CD14-positive monocyte (primary cell): ENCODE data around the gene NAGS. TPM values are rescaled to one million over a fixed set of nuclear protein-coding genes. Genes with fewer than 3 reads are reported as not detected.
A peak's percentile ranks its signal among the peaks of the same experiment; 100 is the strongest.
"Not testable (repeated sequence)": the region's sequence is repeated elsewhere in the genome, so short reads cannot be mapped to it uniquely, and the experiment has no call there.

Experiments
- DNase-seq, 3 donors: peaks; one replicate each; pipeline ENCODE4 v3.0.0-alpha.2; 2011 to 2022
- H2AFZ ChIP-seq: 2 replicates; pipeline ENCODE4 v1.6.0; 2012; ENCODE audit warnings: mild to moderate bottlenecking, low read depth, low read length, inconsistent platforms; ENCODE audit not compliant: insufficient read depth, poor library complexity, severe bottlenecking
- H3K27ac ChIP-seq, 2 donors: 1 replicate in 1 of 2; 2 replicates in 1 of 2; pipeline ENCODE4 v1.5.1; 2012 to 2013; ENCODE audit warnings: low read length in 2 of 2, control low read depth in 1 of 2, inconsistent platforms in 1 of 2, low read depth in 1 of 2, mild to moderate bottlenecking in 1 of 2
- H3K27me3 ChIP-seq, 2 donors: one replicate each; pipeline versions ENCODE4 v1.6.0 to v1.6.1; 2011 to 2013; ENCODE audit warnings: low read length in 2 of 2; ENCODE audit not compliant: control insufficient read depth in 2 of 2, insufficient read depth in 2 of 2
- H3K36me3 ChIP-seq, 2 donors: replicated peaks in 1 of 2; 1 replicate in 1 of 2; 2 replicates in 1 of 2; pipeline versions ENCODE4 v1.5.1 to v1.6.1; 2012 to 2013; ENCODE audit warnings: low read length in 2 of 2, control low read depth in 1 of 2, inconsistent platforms in 1 of 2, mild to moderate bottlenecking in 1 of 2; ENCODE audit not compliant: insufficient read depth in 2 of 2, control insufficient read depth in 1 of 2
- H3K4me1 ChIP-seq, 2 donors: 1 replicate in 1 of 2; 2 replicates in 1 of 2; pipeline versions ENCODE4 v1.5.1 to v1.6.1; 2012 to 2013; ENCODE audit warnings: low read length in 2 of 2, control low read depth in 1 of 2, inconsistent platforms in 1 of 2, mild to moderate bottlenecking in 1 of 2, moderate library complexity in 1 of 2; ENCODE audit not compliant: insufficient read depth in 2 of 2, control insufficient read depth in 1 of 2
- H3K4me2 ChIP-seq: replicated peaks from 2 replicates; pipeline ENCODE3; 2012; ENCODE audit warnings: low read length, moderate library complexity, mild to moderate bottlenecking; ENCODE audit not compliant: poor library complexity, severe bottlenecking; ENCODE audit errors: extremely low read depth
- H3K4me3 ChIP-seq, 3 experiments: fragments of 200-600 bp in 1 of 3; sonication (generic) in 1 of 3; replicated peaks in 1 of 3; 1 replicate in 2 of 3; 2 replicates in 1 of 3; pipeline ENCODE4 v1.5.1; 2011 to 2013; ENCODE audit warnings: low read length in 3 of 3, mild to moderate bottlenecking in 3 of 3, control low read depth in 2 of 3, low read depth in 2 of 3, inconsistent platforms in 1 of 3, moderate library complexity in 1 of 3
- H3K79me2 ChIP-seq: 2 replicates; pipeline ENCODE4 v1.6.0; 2012; ENCODE audit warnings: mild to moderate bottlenecking, control low read depth, inconsistent platforms, low read length, moderate library complexity; ENCODE audit not compliant: insufficient read depth
- H3K9ac ChIP-seq: 2 replicates; pipeline ENCODE4 v1.6.0; 2017; ENCODE audit warnings: low read length, mild to moderate bottlenecking; ENCODE audit not compliant: insufficient read depth, poor library complexity, severe bottlenecking
- H3K9me3 ChIP-seq, 2 donors: replicated peaks in 1 of 2; 1 replicate in 1 of 2; 2 replicates in 1 of 2; pipeline versions ENCODE4 v1.5.1 to v1.6.1; 2012 to 2013; ENCODE audit warnings: low read length in 2 of 2, control low read depth in 1 of 2; ENCODE audit not compliant: control insufficient read depth in 1 of 2, insufficient read depth in 1 of 2
- H4K20me1 ChIP-seq: 2 replicates; pipeline ENCODE4 v1.6.0; 2012; ENCODE audit warnings: mild to moderate bottlenecking, low read length, control low read depth, moderate library complexity; ENCODE audit not compliant: insufficient read depth
- H3K27ac Mint-ChIP-seq, 7 donors: one replicate each; pipeline ENCODE4 v1.8.0; 2020; ENCODE audit warnings: mild to moderate bottlenecking in 7 of 7, mixed read lengths in 7 of 7, moderate library complexity in 6 of 7, inconsistent platforms in 2 of 7
- H3K27me3 Mint-ChIP-seq, 3 donors: one replicate each; pipeline ENCODE4 v1.8.0; 2021 to 2022; ENCODE audit warnings: low read depth in 3 of 3, mild to moderate bottlenecking in 3 of 3, mixed read lengths in 3 of 3, moderate library complexity in 3 of 3, inconsistent platforms in 1 of 3
- H3K36me3 Mint-ChIP-seq, 2 donors: one replicate each; pipeline ENCODE4 v1.8.0; 2020; ENCODE audit warnings: mixed read lengths in 2 of 2, inconsistent platforms in 1 of 2, mild to moderate bottlenecking in 1 of 2
- H3K4me1 Mint-ChIP-seq: one replicate; pipeline ENCODE4 v1.8.0; 2020; ENCODE audit warnings: mild to moderate bottlenecking, mixed read lengths
- H3K4me3 Mint-ChIP-seq, 2 donors: one replicate each; pipeline ENCODE4 v1.8.0; 2020; ENCODE audit warnings: mild to moderate bottlenecking in 2 of 2, mixed read lengths in 2 of 2, moderate library complexity in 1 of 2
- H3K9me3 Mint-ChIP-seq, 7 donors: one replicate each; pipeline ENCODE4 v1.8.0; 2020 to 2022; ENCODE audit warnings: mixed read lengths in 7 of 7, mild to moderate bottlenecking in 6 of 7, moderate library complexity in 6 of 7, inconsistent platforms in 2 of 7
- CTCF ChIP-seq: fragments of 200-600 bp; IDR thresholded peaks from one replicate; pipeline ENCODE4 v1.8.0; 2022; ENCODE audit warnings: antibody characterized with exemption, mild to moderate bottlenecking
- WGBS: methylation state at CpG from one replicate; pipeline ENCODE4 v1.1.5; 2013; ENCODE audit warnings: missing lambda C conversion rate; ENCODE audit not compliant: insufficient coverage; 5-methylcytosine and 5-hydroxymethylcytosine counted together
- intact Hi-C, 2 donors: fragments of 100-400 bp; cut with micrococcal nuclease; formaldehyde crosslinking; loops; one replicate each; pipeline versions ENCODE4 v1.15.0 to v1.15.1; 2023
- polyA plus RNA-seq, 3 donors: library from polyadenylated mRNA; depleted of rRNA in 1 of 3; unstranded in 2 of 3; stranded (reverse) in 1 of 3; fragments of 300-500 nt in 2 of 3; fragments of >200 nt in 1 of 3; fragmentation: Illumina TruSeq in 2 of 3; gene quantifications; 1 replicate in 2 of 3; 2 replicates in 1 of 3; pipeline ENCODE4 v1.2.3, GENCODE V29; 2012 to 2021

Gene NAGS
- polyA plus RNA-seq, 3 donors: 0.65 to 0.93 (median 0.84) TPM

GRCh38 chr17:44014133-44014436, 9.7 kb downstream of the NAGS start:
- Mint-ChIP-seq H3K4me3 (peak overlapping the region; percentile 97 to 100), H3K27me3 (peaks cover 2 to 3% (median 2%) of the 10 kb centered on the region in 3 donors), H3K36me3 (peaks cover 25 to 30% of the 10 kb centered on the region in 2 donors), H3K9me3 (no peaks in the 10 kb centered on the region), H3K27ac (peak overlapping the region in 6 of 7 donors; percentile 82 to 97 (median 94)), H3K4me1 (peaks cover 23% of the 10 kb centered on the region)
- Histone ChIP-seq H2AFZ (peak overlapping the region; percentile 99), H3K4me1 (peaks cover 12 to 17% of the 10 kb centered on the region in 2 donors), H3K9me3 (no peaks in the 10 kb centered on the region), H3K4me2 (peak overlapping the region; percentile 95), H3K79me2 (peaks cover 14% of the 10 kb centered on the region), H3K9ac (peak overlapping the region; percentile 84), H4K20me1 (no peaks in the 10 kb centered on the region), H3K27me3 (no peaks in the 10 kb centered on the region), H3K4me3 (peak overlapping the region; percentile 63 to 98 (median 87)), H3K36me3 (peaks cover 12 to 27% of the 10 kb centered on the region in 2 donors), H3K27ac (peak overlapping the region in 1 of 2 donors; percentile 91)
- no peak for DNase-seq
- TF ChIP-seq CTCF: no peak
- 21% methylated on average over 12 of the region's 12 CpGs for WGBS
- intact Hi-C loops: loop anchor here in 1 of 2 donors (2.0 kb wide), 2 partner anchors 53 to 173 kb away; partner anchors contain the start of genes LSM12 and TMUB2

GRCh38 chr17:44014437-44015172, 10.2 kb downstream of the NAGS start, which contains the start of gene TMEM101:
TSS of gene TMEM101 (minus strand) at chr17:44014963. CDS start at chr17:44014952, 11 bp downstream.
- peak within 1 kb of the TSS; percentile 82 to 97 (median 91) for H3K27ac Mint-ChIP-seq
- peaks cover 20 to 25% of the 10 kb centered on the region in 2 donors for H3K36me3 Mint-ChIP-seq
- under 1% methylated on average over 37 of the region's 43 CpGs for WGBS

GRCh38 chr17:44021227-44021626, 16.8 kb downstream of the NAGS start:
- H3K9me3 ChIP-seq, intact Hi-C loops, DNase-seq, H3K4me3 Mint-ChIP-seq, H3K9me3 Mint-ChIP-seq, H3K27me3 ChIP-seq, H3K27ac ChIP-seq, H3K9ac ChIP-seq, H3K27me3 Mint-ChIP-seq, H3K27ac Mint-ChIP-seq, H3K4me1 Mint-ChIP-seq, H2AFZ ChIP-seq, H3K4me2 ChIP-seq, H3K4me3 ChIP-seq, H4K20me1 ChIP-seq, H3K79me2 ChIP-seq, H3K4me1 ChIP-seq: not testable (repeated sequence)
- peaks cover 4 to 27% of the 10 kb centered on the region in 2 donors for H3K36me3 ChIP-seq
- 100% methylated on average over 2 of the region's 7 CpGs for WGBS
- peaks cover 28 to 34% of the 10 kb centered on the region in 2 donors for H3K36me3 Mint-ChIP-seq

More at GRCh38 chr17:44014437-44015172, 10.2 kb downstream of the NAGS start, which contains the start of gene TMEM101:
- H3K4me1 ChIP-seq: peaks cover 12 to 17% of the 10 kb centered on the region in 2 donors
- Mint-ChIP-seq H3K4me1 (peaks cover 23% of the 10 kb centered on the region), H3K4me3 (peak within 1 kb of the TSS; percentile 97 to 100), H3K9me3 (no peaks in the 10 kb centered on the region), H3K27me3 (peaks cover 0 to 2% (median 0%) of the 10 kb centered on the region in 3 donors)
- peak within 1 kb of the TSS; percentile 95 for H3K4me2 ChIP-seq
- intact Hi-C loops: loop anchor here (2.0 to 5.0 kb wide), 4 partner anchors 52 to 527 kb away; partner anchors contain the start of genes LSM12 (in 2 of the 2) and TMUB2 (in 1 of the 2)
- peak within 1 kb of the TSS; percentile 84 for H3K9ac ChIP-seq
- H3K9me3 ChIP-seq: no peaks in the 10 kb centered on the region
- H3K4me3 ChIP-seq: peak within 1 kb of the TSS; percentile 63 to 98 (median 87)
- H4K20me1 ChIP-seq: no peaks in the 10 kb centered on the region
- peak; percentile 91 to 93 (median 93) for DNase-seq
- H3K79me2 ChIP-seq: peaks cover 14% of the 10 kb centered on the region
- H2AFZ ChIP-seq: peak within 1 kb of the TSS; percentile 99
- peaks cover 9 to 22% of the 10 kb centered on the region in 2 donors for H3K36me3 ChIP-seq
- peak within 1 kb of the TSS in 1 of 2 donors; percentile 91 for H3K27ac ChIP-seq
- no peaks in the 10 kb centered on the region for H3K27me3 ChIP-seq
- TF ChIP-seq CTCF: no peak
